NB4 (cell line): ENCODE measurements around the gene ARHGAP28.

ENCODE experiments used
- POLR2A ChIP-seq: IDR thresholded peaks from 2 replicates; pipeline ENCODE4 v1.6.1; 2011; ENCODE audit warnings: mild to moderate bottlenecking; ENCODE audit not compliant: insufficient read length; ENCODE audit errors: extremely low read depth
- TF ChIP-seq, protein P1 (sequence below): IDR thresholded peaks from one replicate; pipeline ENCODE4 v1.5.1; 2012; ENCODE audit warnings: low read depth, low read length
- TF ChIP-seq, protein P2 (sequence below): IDR thresholded peaks from 2 replicates; pipeline ENCODE4 v1.6.1; 2011; ENCODE audit warnings: low read depth, low read length

DNA sequence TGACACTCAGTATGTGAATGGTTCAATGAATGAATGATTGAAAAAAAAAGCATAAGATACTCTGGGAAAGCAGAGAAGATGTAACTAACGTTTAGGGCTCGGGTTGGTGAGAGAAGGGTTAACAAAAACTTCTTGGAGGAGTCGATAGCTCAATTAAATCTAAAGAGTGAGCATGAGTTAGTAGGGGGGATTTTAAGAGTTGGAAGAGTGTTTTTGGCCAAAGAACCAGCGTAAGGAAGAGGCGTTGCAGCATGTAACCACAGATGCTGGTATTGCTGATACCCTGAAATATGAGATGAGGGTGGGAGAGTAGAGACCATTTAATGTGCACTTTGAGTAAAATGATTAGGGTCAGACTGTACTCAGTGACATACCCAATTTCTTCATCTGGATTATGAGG, 14.5 kb downstream of the ARHGAP28 start:
- TF ChIP-seq, protein P1, sequence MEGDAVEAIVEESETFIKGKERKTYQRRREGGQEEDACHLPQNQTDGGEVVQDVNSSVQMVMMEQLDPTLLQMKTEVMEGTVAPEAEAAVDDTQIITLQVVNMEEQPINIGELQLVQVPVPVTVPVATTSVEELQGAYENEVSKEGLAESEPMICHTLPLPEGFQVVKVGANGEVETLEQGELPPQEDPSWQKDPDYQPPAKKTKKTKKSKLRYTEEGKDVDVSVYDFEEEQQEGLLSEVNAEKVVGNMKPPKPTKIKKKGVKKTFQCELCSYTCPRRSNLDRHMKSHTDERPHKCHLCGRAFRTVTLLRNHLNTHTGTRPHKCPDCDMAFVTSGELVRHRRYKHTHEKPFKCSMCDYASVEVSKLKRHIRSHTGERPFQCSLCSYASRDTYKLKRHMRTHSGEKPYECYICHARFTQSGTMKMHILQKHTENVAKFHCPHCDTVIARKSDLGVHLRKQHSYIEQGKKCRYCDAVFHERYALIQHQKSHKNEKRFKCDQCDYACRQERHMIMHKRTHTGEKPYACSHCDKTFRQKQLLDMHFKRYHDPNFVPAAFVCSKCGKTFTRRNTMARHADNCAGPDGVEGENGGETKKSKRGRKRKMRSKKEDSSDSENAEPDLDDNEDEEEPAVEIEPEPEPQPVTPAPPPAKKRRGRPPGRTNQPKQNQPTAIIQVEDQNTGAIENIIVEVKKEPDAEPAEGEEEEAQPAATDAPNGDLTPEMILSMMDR, result no peak
- TF ChIP-seq POLR2A, result no peak
- TF ChIP-seq, protein P2, sequence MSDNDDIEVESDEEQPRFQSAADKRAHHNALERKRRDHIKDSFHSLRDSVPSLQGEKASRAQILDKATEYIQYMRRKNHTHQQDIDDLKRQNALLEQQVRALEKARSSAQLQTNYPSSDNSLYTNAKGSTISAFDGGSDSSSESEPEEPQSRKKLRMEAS, result no peak
